Liver (tissue), 9 donors: Measurements from ENCODE around the gene NMB. TPM values are rescaled to one million over a fixed set of nuclear protein-coding genes. Genes with fewer than 3 reads are reported as not detected.
A peak's percentile ranks its signal among the peaks of the same experiment; 100 is the strongest.

Experiments
- DNase-seq: peaks from one replicate; pipeline ENCODE4 v3.0.0-alpha.2; 2017; ENCODE audit warnings: low spot score
- H3K27ac ChIP-seq, 2 donors: one replicate each; pipeline ENCODE4 v1.7.0; 2013; ENCODE audit warnings: inconsistent platforms in 2 of 2, low read length in 2 of 2, control low read depth in 1 of 2, low read depth in 1 of 2, mild to moderate bottlenecking in 1 of 2
- H3K27me3 ChIP-seq, 4 donors: one replicate each; pipeline versions ENCODE4 v1.6.1 to v1.7.0; 2013; ENCODE audit warnings: low read length in 3 of 4, inconsistent platforms in 1 of 4, mild to moderate bottlenecking in 1 of 4, moderate library complexity in 1 of 4; ENCODE audit not compliant: control insufficient read depth in 4 of 4, insufficient read depth in 4 of 4
- H3K36me3 ChIP-seq, 4 donors: one replicate each; pipeline versions ENCODE4 v1.6.1 to v1.7.0; 2013; ENCODE audit warnings: low read length in 3 of 4, mild to moderate bottlenecking in 3 of 4, low read depth in 1 of 4, moderate library complexity in 1 of 4; ENCODE audit not compliant: control insufficient read depth in 4 of 4, insufficient read depth in 3 of 4
- H3K4me1 ChIP-seq, 4 donors: one replicate each; pipeline versions ENCODE4 v1.6.1 to v1.7.0; 2013; ENCODE audit warnings: low read length in 3 of 4, mild to moderate bottlenecking in 3 of 4, moderate library complexity in 1 of 4; ENCODE audit not compliant: control insufficient read depth in 4 of 4, insufficient read depth in 4 of 4
- H3K4me3 ChIP-seq, 3 donors: one replicate each; pipeline versions ENCODE4 v1.6.1 to v1.7.0; 2013; ENCODE audit warnings: low read length in 3 of 3, control low read depth in 1 of 3, low read depth in 1 of 3, mild to moderate bottlenecking in 1 of 3
- H3K9ac ChIP-seq, 2 donors: one replicate each; pipeline ENCODE4 v1.7.0; 2013; ENCODE audit warnings: low read length in 2 of 2, mild to moderate bottlenecking in 2 of 2, moderate library complexity in 2 of 2, control low read depth in 1 of 2, low read depth in 1 of 2
- H3K9me3 ChIP-seq, 4 donors: one replicate each; pipeline versions ENCODE4 v1.6.1 to v1.7.0; 2013; ENCODE audit warnings: low read length in 3 of 4; ENCODE audit not compliant: control insufficient read depth in 4 of 4
- ATF3 ChIP-seq: IDR thresholded peaks from 2 replicates; pipeline ENCODE4 v1.6.1; 2016; ENCODE audit warnings: antibody characterized with exemption
- CTCF ChIP-seq: fragments of 150-350 bp; IDR thresholded peaks from 2 replicates; pipeline ENCODE4 v1.5.1; 2017; ENCODE audit warnings: improper control_type of control experiment, low read depth, low read length; ENCODE audit not compliant: missing input control
- FOXA2 ChIP-seq: IDR thresholded peaks from 2 replicates; pipeline ENCODE4 v1.6.1; 2016; ENCODE audit warnings: antibody characterized with exemption
- HNF4A ChIP-seq, 2 donors: conservative IDR thresholded peaks; 2 replicates each; pipeline ENCODE4 v1.6.1; 2016; ENCODE audit warnings: antibody characterized with exemption in 2 of 2, mild to moderate bottlenecking in 2 of 2
- RAD21 ChIP-seq, 2 donors: IDR thresholded peaks; 2 replicates each; pipeline ENCODE4 v1.6.1; 2016; ENCODE audit warnings: antibody characterized with exemption in 2 of 2, mild to moderate bottlenecking in 2 of 2
- REST ChIP-seq: IDR thresholded peaks from 2 replicates; pipeline ENCODE4 v1.6.1; 2016; ENCODE audit warnings: antibody characterized with exemption, mild to moderate bottlenecking
- SP1 ChIP-seq: IDR thresholded peaks from 2 replicates; pipeline ENCODE4 v1.6.1; 2018; ENCODE audit warnings: antibody characterized with exemption, mild to moderate bottlenecking
- YY1 ChIP-seq: IDR thresholded peaks from 2 replicates; pipeline ENCODE4 v1.6.1; 2016; ENCODE audit warnings: antibody characterized with exemption, mild to moderate bottlenecking
- ZBTB33 ChIP-seq: IDR thresholded peaks from 2 replicates; pipeline ENCODE4 v1.6.1; 2016; ENCODE audit warnings: antibody characterized with exemption
- WGBS: extraction: QIAGEN DNeasy Blood & Tissue Kit; methylation state at CpG from one replicate; pipeline ENCODE4 v1.1.7; 2013; 5-methylcytosine and 5-hydroxymethylcytosine counted together
- polyA plus RNA-seq, 2 donors: library from polyadenylated mRNA; stranded (reverse) in 1 of 2; unstranded in 1 of 2; fragments of 200-250 nt in 1 of 2; fragments of >200 nt in 1 of 2; fragmentation: Nextera tagmentation in 1 of 2; extraction: Ambion mirVana in 1 of 2; gene quantifications; one replicate each; pipeline versions ENCODE4 v1.2.1 to v1.2.3, GENCODE V29; 2013 to 2015
- total RNA-seq, 2 donors: library from RNA; depleted of rRNA; stranded (reverse); fragments of >200 nt; gene quantifications; one replicate each; pipeline ENCODE4 v1.2.3, GENCODE V29; 2014
- donor health status: healthy.
- donor health status: healthy.
- donor health status: healthy.
- donor health status: healthy.
- donor health status: healthy.

Gene NMB
- total RNA-seq (1 to 10 TPM in 1 of 2 donors, under 1 TPM in 1; 0.59 to 1.1 TPM), polyA plus RNA-seq (1 to 10 TPM; 1.2 to 1.8 TPM)

- TF ChIP-seq FOXA2: no peak
- TF ChIP-seq YY1: peak; percentile 39
- TF ChIP-seq ZBTB33: peak; percentile 79
- peak; percentile 20 for TF ChIP-seq REST
- TF ChIP-seq SP1: peak; percentile 25
- peak; percentile 54 for TF ChIP-seq CTCF
- TF ChIP-seq RAD21 (IDR thresholded peaks at IDR 0.05): peak; percentile 59 to 71
- TF ChIP-seq ATF3: no peak
- peak; percentile 77 for DNase-seq
- no peaks in the 10 kb centered on the region for H3K27me3 ChIP-seq
- peak within 1 kb of the TSS in 1 of 2 donors; percentile 52 for H3K9ac ChIP-seq
- H3K36me3 ChIP-seq: no peaks in the 10 kb centered on the region
- no peaks in the 10 kb centered on the region for H3K9me3 ChIP-seq
- peak within 1 kb of the TSS; percentile 16 to 57 (median 19) for H3K4me3 ChIP-seq
- under 1% methylated on average over 61 of the region's 61 CpGs for WGBS
- peaks cover 3 to 23% (median 16%) of the 10 kb centered on the region in 4 donors for H3K4me1 ChIP-seq
- H3K27ac ChIP-seq: peak within 1 kb of the TSS; percentile 44 to 47
These were observed at the start of gene NMB for GRCh38 chr15:84658080-84658787. NMB (minus strand) TSS chr15:84658199; CDS start chr15:84658152, 47 bp downstream.

- WGBS: 67% methylated on average over 5 of the region's 5 CpGs
- no peak for DNase-seq
- no peaks in the 10 kb centered on the region for H3K9me3 ChIP-seq
- H3K36me3 ChIP-seq: peaks cover 0 to 2% (median 0%) of the 10 kb centered on the region in 4 donors
- peak overlapping the region; percentile 10 to 46 for H3K27ac ChIP-seq
- H3K27me3 ChIP-seq: no peaks in the 10 kb centered on the region
- H3K9ac ChIP-seq: no peak overlapping the region
- H3K4me1 ChIP-seq: peaks cover 5 to 15% (median 10%) of the 10 kb centered on the region in 4 donors
- TF ChIP-seq HNF4A (conservative IDR thresholded peaks at IDR 0.05): peak in 1 of 2 donors; percentile 33
- TF ChIP-seq ZBTB33: no peak
- no peak for TF ChIP-seq REST
- H3K4me3 ChIP-seq: no peak overlapping the region
These were observed 45.8 kb upstream of the NMB start for GRCh38 chr15:84703808-84704207.
